GM12878 (cell line): ENCODE measurements around the gene MRPL38. TPM values are rescaled to one million over a fixed set of nuclear protein-coding genes. Genes with fewer than 3 reads are reported as not detected.

Experiments
- CTCF ChIP-seq, 3 experiments: IDR thresholded peaks in 2 of 3; conservative IDR thresholded peaks in 1 of 3; 2 replicates each; pipeline ENCODE4 v1.5.1; 2011; ENCODE audit warnings: low read depth in 3 of 3, low read length in 3 of 3, mild to moderate bottlenecking in 3 of 3, control low read depth in 2 of 3, moderate library complexity in 2 of 3, inconsistent platforms in 1 of 3, mixed read lengths in 1 of 3; ENCODE audit not compliant: control insufficient read depth in 2 of 3, insufficient read depth in 1 of 3; ENCODE audit errors: extremely low read depth in 1 of 3
- FOXM1 ChIP-seq: IDR thresholded peaks from 2 replicates; pipeline ENCODE4 v1.6.1; 2012; ENCODE audit warnings: low read depth, mild to moderate bottlenecking, inconsistent platforms, low read length, moderate library complexity
- GATAD2B ChIP-seq: fragments of 450-650 bp; conservative IDR thresholded peaks from 2 replicates; pipeline ENCODE4 v1.6.1; 2017; ENCODE audit warnings: low read depth, mild to moderate bottlenecking, moderate library complexity
- KLF5 ChIP-seq: fragments of 450-650 bp; IDR thresholded peaks from 2 replicates; pipeline ENCODE4 v1.6.1; 2014; ENCODE audit warnings: mild to moderate bottlenecking; ENCODE audit not compliant: partially characterized antibody
- MXI1 ChIP-seq: fragments of 150-350 bp; IDR thresholded peaks from 2 replicates; pipeline ENCODE4 v1.6.1; 2011; ENCODE audit warnings: low read depth, mild to moderate bottlenecking, inconsistent platforms, low read length, improper control_type of control experiment
- NFYB ChIP-seq: IDR thresholded peaks from 2 replicates; pipeline ENCODE4 v1.6.1; 2011; ENCODE audit warnings: low read depth, mild to moderate bottlenecking, low read length, improper control_type of control experiment, moderate library complexity; ENCODE audit not compliant: insufficient read depth
- SMAD1 ChIP-seq: fragments of 450-650 bp; IDR thresholded peaks from 2 replicates; pipeline ENCODE4 v1.6.1; 2018; ENCODE audit warnings: mild to moderate bottlenecking, low read depth; ENCODE audit not compliant: partially characterized antibody
- SMARCA5 ChIP-seq: fragments of 450-650 bp; IDR thresholded peaks from 2 replicates; pipeline ENCODE4 v1.6.1; 2017; ENCODE audit warnings: mild to moderate bottlenecking
- TCF3 ChIP-seq: IDR thresholded peaks from 2 replicates; pipeline ENCODE4 v1.6.1; 2012; ENCODE audit warnings: low read depth, mild to moderate bottlenecking, low read length, borderline replicate concordance; ENCODE audit not compliant: insufficient read depth
- ZBTB11 ChIP-seq: fragments of 450-650 bp; formaldehyde crosslinking; IDR thresholded peaks from 2 replicates; pipeline ENCODE4 v1.5.0; 2022; ENCODE audit warnings: mild to moderate bottlenecking, missing genetic modification characterization
- ZBTB40 ChIP-seq: fragments of 450-650 bp; IDR thresholded peaks from 2 replicates; pipeline ENCODE4 v1.6.1; 2016; ENCODE audit warnings: mild to moderate bottlenecking, moderate library complexity, borderline replicate concordance
- ZNF24 ChIP-seq: fragments of 450-650 bp; IDR thresholded peaks from 2 replicates; pipeline ENCODE4 v1.6.1; 2017; ENCODE audit warnings: antibody characterized with exemption, mild to moderate bottlenecking
- polyA plus RNA-seq, 11 experiments: library from polyadenylated mRNA; depleted of rRNA in 4 of 11; unstranded in 6 of 11; stranded (reverse) in 5 of 11; fragments of >200 nt; fragmentation: Nextera tagmentation in 4 of 11; fragmentation: Illumina TruSeq in 1 of 11; extraction: Ambion mirVana in 4 of 11; extraction: Trizol in 1 of 11; gene quantifications; 1 replicate in 1 of 11; 2 replicates in 10 of 11; pipeline versions ENCODE4 v1.2.1 to v1.2.3, GENCODE V29; 2011 to 2016; ENCODE audit warnings: inconsistent platforms in 2 of 11, missing spikeins in 2 of 11, low read depth in 1 of 11
- total RNA-seq, 4 experiments: library from RNA; depleted of rRNA in 3 of 4; stranded (reverse); fragments of >200 nt in 3 of 4; fragmentation: Illumina TruSeq in 1 of 4; extraction: Trizol in 1 of 4; gene quantifications; 2 replicates each; pipeline versions ENCODE4 v1.2.1 to v1.2.3, GENCODE V29; 2013 to 2021
- TF ChIP-seq, protein P1 (sequence below): fragments of 450-650 bp; conservative IDR thresholded peaks from 2 replicates; pipeline ENCODE4 v1.6.1; 2017; ENCODE audit warnings: mild to moderate bottlenecking, moderate library complexity

Gene MRPL38
- total and polyA plus RNA-seq, 10 of the 15 experiments (the other 5 are each of a cell fraction or from before 2014, with no cell fraction given), result 6.6 to 205 (median 53.1) TPM

DNA sequence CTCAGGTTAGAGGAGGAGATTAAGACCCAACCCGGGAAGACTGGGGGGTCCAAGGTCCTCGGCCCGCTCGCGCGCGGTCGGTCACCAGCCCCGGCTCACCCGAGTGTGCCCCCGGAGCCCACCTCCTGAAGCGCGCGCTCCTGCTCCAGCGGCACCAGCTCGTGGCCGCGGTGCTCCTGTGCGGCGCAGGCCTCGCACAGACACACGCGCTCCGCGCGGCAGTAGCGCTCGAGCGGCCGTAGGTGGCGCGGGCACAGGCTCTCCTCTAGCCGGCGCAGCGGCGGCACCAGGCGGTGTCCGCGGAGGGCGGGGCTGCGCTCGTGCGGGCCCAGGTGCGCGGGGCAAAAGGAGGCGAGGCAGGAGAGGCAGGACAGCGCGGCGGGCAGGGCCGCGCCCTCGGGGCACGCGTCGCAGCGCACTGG lies 26.9 kb downstream of the MRPL38 start (continued):
- no peak for TF ChIP-seq ZBTB40
- no peak for TF ChIP-seq ZBTB11 (CRISPR knock-in tag)
- TF ChIP-seq GATAD2B, result 0 out of 2 replicates have a peak, but pooled peaks have one; percentile 57
- TF ChIP-seq NFYB, result no peak
- TF ChIP-seq MXI1, result peak; percentile 19; the same call in 1 of the 2 replicates
- 0 out of 2 replicates have a peak, but pooled peaks have one; percentile 25 for TF ChIP-seq TCF3
- TF ChIP-seq CTCF (IDR thresholded peaks at IDR 0.05 in 2 of 3, conservative IDR thresholded peaks at IDR 0.05 in 1 of 3; ENCODE audit: control insufficient read depth in 2 of 3, extremely low read depth in 1 of 3, insufficient read depth in 1 of 3, low read depth in 3 of 3, low read length in 3 of 3), result peak; percentile 40 to 50 (median 45); a peak in 5 of 6 replicates
- no peak for TF ChIP-seq SMAD1
- TF ChIP-seq KLF5, result peak; percentile 55
- TF ChIP-seq SMARCA5, result peak; percentile 87; the same call in 1 of the 2 replicates
- TF ChIP-seq, protein P1, sequence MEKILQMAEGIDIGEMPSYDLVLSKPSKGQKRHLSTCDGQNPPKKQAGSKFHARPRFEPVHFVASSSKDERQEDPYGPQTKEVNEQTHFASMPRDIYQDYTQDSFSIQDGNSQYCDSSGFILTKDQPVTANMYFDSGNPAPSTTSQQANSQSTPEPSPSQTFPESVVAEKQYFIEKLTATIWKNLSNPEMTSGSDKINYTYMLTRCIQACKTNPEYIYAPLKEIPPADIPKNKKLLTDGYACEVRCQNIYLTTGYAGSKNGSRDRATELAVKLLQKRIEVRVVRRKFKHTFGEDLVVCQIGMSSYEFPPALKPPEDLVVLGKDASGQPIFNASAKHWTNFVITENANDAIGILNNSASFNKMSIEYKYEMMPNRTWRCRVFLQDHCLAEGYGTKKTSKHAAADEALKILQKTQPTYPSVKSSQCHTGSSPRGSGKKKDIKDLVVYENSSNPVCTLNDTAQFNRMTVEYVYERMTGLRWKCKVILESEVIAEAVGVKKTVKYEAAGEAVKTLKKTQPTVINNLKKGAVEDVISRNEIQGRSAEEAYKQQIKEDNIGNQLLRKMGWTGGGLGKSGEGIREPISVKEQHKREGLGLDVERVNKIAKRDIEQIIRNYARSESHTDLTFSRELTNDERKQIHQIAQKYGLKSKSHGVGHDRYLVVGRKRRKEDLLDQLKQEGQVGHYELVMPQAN, result 0 out of 2 replicates have a peak, but pooled peaks have one; percentile 42
- 0 out of 2 replicates have a peak, but pooled peaks have one; percentile 26 for TF ChIP-seq ZNF24
- no peak for TF ChIP-seq FOXM1
